ENCODE results near the gene PCDHA10.

The PCDHA10 gene

DNA sequence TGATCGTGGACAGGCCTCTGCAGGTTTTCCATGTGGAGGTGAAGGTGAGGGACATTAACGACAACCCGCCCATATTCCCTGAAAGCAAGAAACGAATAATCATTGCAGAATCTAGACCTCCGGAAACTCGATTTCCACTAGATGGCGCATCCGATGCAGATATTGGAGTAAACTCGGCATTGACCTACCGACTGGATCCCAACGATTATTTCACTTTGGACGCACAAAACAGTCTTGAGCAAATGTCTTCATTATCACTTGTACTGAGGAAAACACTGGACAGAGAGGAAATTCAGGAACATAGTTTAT is 26.8 kb downstream of the PCDHA10 start:
- no peak overlapping the region for H3K27ac Mint-ChIP-seq
- H3K27me3 Mint-ChIP-seq (ENCODE audit: low read depth): no peaks in the 10 kb centered on the region
- H3K4me1 Mint-ChIP-seq: no peaks in the 10 kb centered on the region
- H3K9me3 Mint-ChIP-seq: peaks cover 59% of the 10 kb centered on the region
- peaks cover 85% of the 10 kb centered on the region for H3K36me3 Mint-ChIP-seq (ENCODE audit: low read depth)
- TF ChIP-seq, protein P1, sequence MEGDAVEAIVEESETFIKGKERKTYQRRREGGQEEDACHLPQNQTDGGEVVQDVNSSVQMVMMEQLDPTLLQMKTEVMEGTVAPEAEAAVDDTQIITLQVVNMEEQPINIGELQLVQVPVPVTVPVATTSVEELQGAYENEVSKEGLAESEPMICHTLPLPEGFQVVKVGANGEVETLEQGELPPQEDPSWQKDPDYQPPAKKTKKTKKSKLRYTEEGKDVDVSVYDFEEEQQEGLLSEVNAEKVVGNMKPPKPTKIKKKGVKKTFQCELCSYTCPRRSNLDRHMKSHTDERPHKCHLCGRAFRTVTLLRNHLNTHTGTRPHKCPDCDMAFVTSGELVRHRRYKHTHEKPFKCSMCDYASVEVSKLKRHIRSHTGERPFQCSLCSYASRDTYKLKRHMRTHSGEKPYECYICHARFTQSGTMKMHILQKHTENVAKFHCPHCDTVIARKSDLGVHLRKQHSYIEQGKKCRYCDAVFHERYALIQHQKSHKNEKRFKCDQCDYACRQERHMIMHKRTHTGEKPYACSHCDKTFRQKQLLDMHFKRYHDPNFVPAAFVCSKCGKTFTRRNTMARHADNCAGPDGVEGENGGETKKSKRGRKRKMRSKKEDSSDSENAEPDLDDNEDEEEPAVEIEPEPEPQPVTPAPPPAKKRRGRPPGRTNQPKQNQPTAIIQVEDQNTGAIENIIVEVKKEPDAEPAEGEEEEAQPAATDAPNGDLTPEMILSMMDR (IDR thresholded peaks at IDR 0.05; ENCODE audit: unreplicated experiment in 3 of 3): no peak
- H3K4me3 Mint-ChIP-seq: no peak overlapping the region

DNA sequence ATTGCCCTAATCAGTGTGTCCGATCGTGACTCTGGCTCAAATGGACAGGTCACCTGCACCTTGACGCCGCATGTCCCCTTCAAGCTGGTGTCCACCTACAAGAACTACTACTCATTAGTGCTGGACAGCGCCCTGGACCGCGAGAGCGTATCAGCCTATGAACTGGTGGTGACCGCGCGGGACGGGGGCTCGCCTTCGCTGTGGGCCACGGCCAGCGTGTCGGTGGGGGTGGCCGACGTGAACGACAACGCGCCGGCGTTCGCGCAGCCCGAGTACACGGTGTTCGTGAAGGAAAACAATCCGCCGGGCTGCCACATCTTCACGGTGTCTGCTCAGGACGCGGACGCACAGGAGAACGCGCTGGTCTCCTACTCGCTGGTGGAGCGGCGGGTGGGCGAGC is 27.7 kb downstream of the PCDHA10 start:
- H3K36me3 Mint-ChIP-seq (ENCODE audit: low read depth): peaks cover 84% of the 10 kb centered on the region
- no peak overlapping the region for H3K27ac Mint-ChIP-seq
- H3K9me3 Mint-ChIP-seq: peaks cover 62% of the 10 kb centered on the region
- H3K4me3 Mint-ChIP-seq: no peak overlapping the region
- TF ChIP-seq, protein P1 (IDR thresholded peaks at IDR 0.05; ENCODE audit: unreplicated experiment in 3 of 3): no peak
- no peaks in the 10 kb centered on the region for H3K4me1 Mint-ChIP-seq
- no peaks in the 10 kb centered on the region for H3K27me3 Mint-ChIP-seq (ENCODE audit: low read depth)

DNA sequence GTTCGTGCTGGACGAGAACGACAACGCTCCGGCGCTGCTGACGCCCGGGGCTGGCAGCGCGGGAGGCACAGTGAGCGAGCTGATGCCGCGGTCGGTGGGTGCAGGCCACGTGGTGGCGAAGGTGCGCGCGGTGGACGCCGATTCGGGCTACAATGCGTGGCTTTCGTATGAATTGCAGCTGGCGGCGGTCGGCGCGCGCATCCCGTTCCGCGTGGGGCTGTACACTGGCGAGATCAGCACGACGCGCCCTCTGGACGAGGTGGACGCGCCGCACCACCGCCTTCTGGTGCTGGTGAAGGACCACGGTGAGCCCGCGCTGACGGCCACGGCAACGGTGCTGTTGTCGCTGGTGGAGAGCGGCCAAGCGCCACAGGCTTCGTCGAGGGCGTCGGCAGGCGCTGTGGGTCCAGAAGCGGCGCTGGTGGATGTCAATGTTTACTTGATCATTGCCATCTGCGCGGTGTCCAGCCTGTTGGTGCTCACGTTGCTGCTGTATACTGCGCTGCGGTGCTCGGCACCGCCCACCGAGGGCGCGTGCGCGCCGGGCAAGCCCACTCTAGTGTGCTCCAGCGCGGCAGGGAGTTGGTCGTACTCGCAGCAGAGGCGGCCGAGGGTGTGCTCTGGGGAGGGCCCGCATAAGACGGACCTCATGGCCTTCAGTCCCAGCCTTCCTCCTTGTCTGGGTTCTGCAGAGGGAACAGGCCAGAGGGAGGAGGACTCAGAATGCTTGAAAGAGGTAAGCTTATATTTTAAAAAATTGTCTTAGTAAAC is 28.4 kb downstream of the PCDHA10 start:
- Mint-ChIP-seq H3K27me3 (ENCODE audit: low read depth) (no peaks in the 10 kb centered on the region), H3K4me1 (no peaks in the 10 kb centered on the region), H3K4me3 (no peak overlapping the region), H3K27ac (no peak overlapping the region), H3K36me3 (ENCODE audit: low read depth) (peaks cover 77% of the 10 kb centered on the region), H3K9me3 (peaks cover 59% of the 10 kb centered on the region)
- TF ChIP-seq, protein P1 (IDR thresholded peaks at IDR 0.05; ENCODE audit: unreplicated experiment in 3 of 3): no peak

DNA sequence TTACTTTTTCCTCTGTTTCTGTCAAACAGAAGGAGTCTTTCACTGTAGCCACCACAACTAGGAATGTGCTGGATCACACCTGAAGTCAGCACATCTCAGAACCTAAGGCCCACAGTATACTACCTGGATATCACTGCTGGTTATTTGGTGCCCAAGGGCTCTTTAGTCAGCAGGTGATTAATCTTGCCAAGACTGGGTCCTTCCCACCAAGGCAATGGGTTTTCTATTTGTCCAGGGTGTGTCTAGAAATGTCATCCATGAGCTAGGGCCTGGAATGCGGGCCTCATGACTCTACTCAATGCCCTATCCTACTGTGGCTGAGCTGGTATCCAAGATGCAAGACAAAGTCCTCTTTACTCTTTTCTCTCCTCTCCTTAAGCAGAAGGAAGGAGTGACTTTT is 60.6 kb downstream of the PCDHA10 start:
- Mint-ChIP-seq H3K4me3 (no peak overlapping the region), H3K36me3 (ENCODE audit: low read depth) (peaks cover 50% of the 10 kb centered on the region), H3K27me3 (ENCODE audit: low read depth) (no peaks in the 10 kb centered on the region), H3K4me1 (no peaks in the 10 kb centered on the region), H3K9me3 (peaks cover 47% of the 10 kb centered on the region), H3K27ac (no peak overlapping the region)
- TF ChIP-seq, protein P1 (IDR thresholded peaks at IDR 0.05; ENCODE audit: unreplicated experiment in 3 of 3): no peak
